Measurements from ENCODE around the gene KSR1. TPM values are rescaled to one million over a fixed set of nuclear protein-coding genes. Genes with fewer than 3 reads are reported as not detected.

The KSR1 gene
- polyA plus RNA-seq, 1 of the 3 experiments (the other 2 are of a cell fraction) = 7.5 TPM

GRCh38 chr17:27667656-27668487 lies 211.6 kb downstream of the KSR1 start (continued):
- TF ChIP-seq USF2 (IDR thresholded peaks at IDR 0.05; ENCODE audit: borderline replicate concordance, low read depth, low read length) = no peak
- TF ChIP-seq ZBTB33 (IDR thresholded peaks at IDR 0.05; ENCODE audit: borderline replicate concordance, low read depth) = no peak

DNA sequence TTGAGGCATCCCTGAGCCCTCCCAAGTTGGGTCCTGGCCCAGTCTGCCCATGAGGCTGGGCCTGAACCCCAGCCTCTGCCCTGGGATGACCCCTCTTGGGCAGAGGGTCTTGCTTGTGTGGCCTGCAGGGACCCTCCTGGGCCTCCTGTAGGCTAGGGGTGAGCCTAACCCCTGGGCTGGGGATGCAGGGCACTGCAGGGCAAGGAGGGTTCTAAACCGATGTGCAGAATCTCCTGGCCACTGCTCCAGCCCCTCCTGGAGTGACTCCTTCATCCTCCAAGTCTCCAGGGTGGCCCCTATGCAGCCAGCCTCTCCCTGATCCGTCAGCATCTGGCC lies 212.2 kb downstream of the KSR1 start:
- no peak for DNase-seq

More for the DNA sequence above, 212.2 kb downstream of the KSR1 start:
- WGBS (ENCODE audit: low lambda C conversion rate) = 0% methylated on average over 1 of the region's 2 CpGs
- Histone ChIP-seq H3K9me3 (no peaks in the 10 kb centered on the region), H3K4me1 (ENCODE audit: control insufficient read depth in 1 of 2, insufficient read depth in 2 of 2, low read depth in 1 of 2, low read length in 1 of 2) (no peaks in the 10 kb centered on the region), H3K27me3 (ENCODE audit: insufficient read depth) (no peaks in the 10 kb centered on the region), H3K4me3 (ENCODE audit: low read depth in 2 of 2, low read length in 1 of 2) (no peak overlapping the region), H3K27ac (ENCODE audit: low read depth in 2 of 2, low read length in 1 of 2) (no peak overlapping the region), H3K79me2 (ENCODE audit: insufficient read depth) (no peaks in the 10 kb centered on the region), H3K9me2 (no peaks in the 10 kb centered on the region), H3K4me2 (no peak overlapping the region), H2AFZ (ENCODE audit: low read depth) (no peak overlapping the region), H3K36me3 (replicated peaks in 1 of 2; ENCODE audit: control insufficient read depth in 1 of 2, insufficient read depth in 2 of 2, low read length in 1 of 2) (no peaks in the 10 kb centered on the region), H3F3A (replicated peaks; ENCODE audit: insufficient read depth) (no peaks in the 10 kb centered on the region), H3K9ac (no peak overlapping the region), H4K20me1 (ENCODE audit: insufficient read depth) (no peaks in the 10 kb centered on the region)
- ChIA-PET CTCF (interaction anchor here (2.1 kb wide), 1 partner anchor 65 kb away, joined by 5 read pairs; no protein-coding TSS in a partner anchor), POLR2A (no interaction called here)
- TF ChIP-seq PBX3 (IDR thresholded peaks at IDR 0.05) = no peak
- no peak for TF ChIP-seq ZBTB33 (IDR thresholded peaks at IDR 0.05; ENCODE audit: borderline replicate concordance, low read depth)
- no peak for TF ChIP-seq TCF12 (IDR thresholded peaks at IDR 0.05)
- TF ChIP-seq FOXM1 (IDR thresholded peaks at IDR 0.05; ENCODE audit: low read depth) = no peak
- TF ChIP-seq EZH2phosphoT487 (IDR thresholded peaks at IDR 0.05; ENCODE audit: borderline replicate concordance, low read depth) = no peak
- TF ChIP-seq FOXJ3 (CRISPR knock-in tag; IDR thresholded peaks at IDR 0.05) = no peak
- TF ChIP-seq, protein P1, sequence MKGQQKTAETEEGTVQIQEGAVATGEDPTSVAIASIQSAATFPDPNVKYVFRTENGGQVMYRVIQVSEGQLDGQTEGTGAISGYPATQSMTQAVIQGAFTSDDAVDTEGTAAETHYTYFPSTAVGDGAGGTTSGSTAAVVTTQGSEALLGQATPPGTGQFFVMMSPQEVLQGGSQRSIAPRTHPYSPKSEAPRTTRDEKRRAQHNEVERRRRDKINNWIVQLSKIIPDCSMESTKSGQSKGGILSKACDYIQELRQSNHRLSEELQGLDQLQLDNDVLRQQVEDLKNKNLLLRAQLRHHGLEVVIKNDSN (IDR thresholded peaks at IDR 0.05; ENCODE audit: borderline replicate concordance, low read depth) = no peak
- TF ChIP-seq YY1 (IDR thresholded peaks at IDR 0.05; ENCODE audit: low read depth) = no peak
